Tibial nerve (tissue), 4 donors: ENCODE measurements around the gene ZCCHC18. TPM values are rescaled to one million over a fixed set of nuclear protein-coding genes. Genes with fewer than 3 reads are reported as not detected.
"Not testable (repeated sequence)": the region's sequence is repeated elsewhere in the genome, so short reads cannot be mapped to it uniquely, and the experiment has no call there.

Experiments
- DNase-seq, 2 donors: peaks; one replicate each; pipeline ENCODE4 v3.0.0-alpha.2; 2019; ENCODE audit warnings: low spot score in 2 of 2
- H3K27ac ChIP-seq, 4 donors: fragments of 200-600 bp; sonication (generic) in 3 of 4; one replicate each; pipeline ENCODE4 v1.5.1; 2017 to 2019; ENCODE audit warnings: mild to moderate bottlenecking in 1 of 4
- H3K27me3 ChIP-seq, 2 donors: fragments of 200-600 bp; sonication (generic) in 1 of 2; one replicate each; pipeline versions ENCODE4 v1.5.1 to v1.6.0; 2017 to 2019
- H3K36me3 ChIP-seq, 3 donors: fragments of 200-600 bp; sonication (generic); one replicate each; pipeline ENCODE4 v1.5.1; 2018 to 2019
- H3K4me1 ChIP-seq, 4 donors: fragments of 200-600 bp; sonication (generic) in 3 of 4; one replicate each; pipeline ENCODE4 v1.5.1; 2017 to 2019
- H3K4me3 ChIP-seq, 4 donors: fragments of 200-600 bp; sonication (generic) in 3 of 4; one replicate each; pipeline ENCODE4 v1.5.1; 2017 to 2019; ENCODE audit warnings: mild to moderate bottlenecking in 1 of 4, moderate library complexity in 1 of 4
- H3K9me3 ChIP-seq, 4 donors: fragments of 200-600 bp; sonication (generic) in 3 of 4; one replicate each; pipeline ENCODE4 v1.5.1; 2017 to 2019
- EP300 ChIP-seq, 2 donors: sonication (generic); formaldehyde crosslinking; IDR thresholded peaks; one replicate each; pipeline ENCODE4 v1.6.1; 2017; ENCODE audit warnings: antibody characterized with exemption in 2 of 2, mild to moderate bottlenecking in 1 of 2
- POLR2A ChIP-seq, 2 donors: fragments of 450-650 bp; IDR thresholded peaks; one replicate each; pipeline ENCODE4 v1.6.1; 2017; ENCODE audit warnings: antibody characterized with exemption in 2 of 2, mild to moderate bottlenecking in 2 of 2, moderate library complexity in 2 of 2
- WGBS, 2 donors: methylation state at CpG; one replicate each; pipeline ENCODE4 v1.1.5; 2018; 5-methylcytosine and 5-hydroxymethylcytosine counted together
- total RNA-seq, 4 donors: library from RNA; depleted of rRNA; stranded (reverse); fragments of >200 nt; gene quantifications; one replicate each; pipeline ENCODE4 v1.1.0, GENCODE V29; 2016
- TF ChIP-seq, protein P1 (sequence below), 5 experiments: fragments of 200-600 bp in 3 of 5; fragments of 450-650 bp in 2 of 5; sonication (generic) in 3 of 5; IDR thresholded peaks; one replicate each; pipeline ENCODE4 v1.5.1; 2016 to 2019; ENCODE audit warnings: antibody characterized with exemption in 5 of 5, mild to moderate bottlenecking in 3 of 5, moderate library complexity in 2 of 5

ZCCHC18 gene
- total RNA-seq, 4 donors from 2014 or later: 1.3 to 3.3 (median 1.7) TPM

DNA sequence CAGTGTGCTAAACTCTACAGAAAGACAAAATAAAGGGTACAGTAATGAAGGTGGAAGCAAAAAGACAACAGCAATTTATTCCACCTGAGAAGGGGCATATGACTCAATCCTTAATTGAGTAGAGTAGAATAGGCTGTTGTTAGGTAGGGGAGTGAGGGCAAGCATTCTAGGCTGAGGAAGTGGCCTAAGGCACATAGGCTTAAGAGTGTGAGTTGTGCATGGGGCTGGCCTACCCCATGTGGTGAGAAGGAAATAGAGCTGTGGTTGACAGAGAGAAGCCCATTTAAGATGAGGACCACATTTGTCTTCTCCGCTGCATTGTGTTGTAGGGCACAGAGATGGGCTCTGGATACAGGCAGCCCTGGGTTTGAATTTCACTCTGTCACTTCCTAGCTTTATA is 3.4 kb upstream of the ZCCHC18 start:
- WGBS, 2 donors: 90 to 95% methylated on average over 1 of the region's 1 CpG

DNA sequence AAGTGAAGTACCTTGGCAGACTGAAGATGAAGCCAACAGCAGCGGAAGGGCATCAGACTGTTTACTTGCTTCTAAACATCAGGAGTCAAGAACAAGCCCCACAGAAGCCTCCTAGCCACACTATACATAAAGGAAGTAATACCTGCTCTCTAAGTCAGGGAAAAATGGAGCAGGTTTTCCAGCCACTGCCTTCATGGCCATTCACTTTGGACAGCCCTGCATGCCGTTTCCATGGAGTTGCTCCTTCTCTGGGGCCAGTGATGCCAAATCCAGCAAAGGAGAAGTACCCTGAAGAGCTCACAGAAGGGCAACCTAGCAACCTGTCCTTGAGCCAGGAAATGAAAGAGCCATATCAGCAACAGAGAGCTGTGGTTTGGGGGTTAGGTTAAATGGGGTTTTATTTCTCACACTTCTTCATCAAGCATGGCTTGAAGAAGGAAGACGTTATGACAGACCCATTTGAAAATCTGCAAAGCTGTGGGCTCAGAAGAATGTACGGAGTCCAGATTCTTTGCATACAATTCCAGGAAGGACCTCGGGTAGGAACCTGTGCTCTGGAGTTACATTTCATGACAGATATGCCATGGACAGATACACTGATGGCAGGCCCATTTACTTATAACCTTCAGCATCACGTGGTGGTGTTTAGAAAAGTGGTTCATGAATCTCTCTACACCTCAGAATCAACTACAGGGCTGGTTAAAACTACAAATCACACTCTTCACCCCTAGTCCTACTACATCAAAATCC is 1.7 kb upstream of the ZCCHC18 start:
- H3K27ac ChIP-seq, H3K27me3 ChIP-seq, H3K9me3 ChIP-seq, DNase-seq, H3K36me3 ChIP-seq, H3K4me1 ChIP-seq, H3K4me3 ChIP-seq: not testable (repeated sequence)
- WGBS, 2 donors: 63 to 73% methylated on average over 6 of the region's 6 CpGs

More for the DNA sequence above, 3.4 kb upstream of the ZCCHC18 start:
- Histone ChIP-seq H3K27me3 (peaks cover 0 to 7% of the 10 kb centered on the region in 2 donors), H3K36me3 (no peaks in the 10 kb centered on the region), H3K4me3 (no peak overlapping the region), H3K27ac (no peak overlapping the region), H3K9me3 (no peaks in the 10 kb centered on the region), H3K4me1 (peaks cover 0 to 5% (median 0%) of the 10 kb centered on the region in 4 donors)
- no peak for DNase-seq
- TF ChIP-seq POLR2A (IDR thresholded peaks at IDR 0.05) (no peak), EP300 (IDR thresholded peaks at IDR 0.05) (no peak)
- TF ChIP-seq, protein P1, sequence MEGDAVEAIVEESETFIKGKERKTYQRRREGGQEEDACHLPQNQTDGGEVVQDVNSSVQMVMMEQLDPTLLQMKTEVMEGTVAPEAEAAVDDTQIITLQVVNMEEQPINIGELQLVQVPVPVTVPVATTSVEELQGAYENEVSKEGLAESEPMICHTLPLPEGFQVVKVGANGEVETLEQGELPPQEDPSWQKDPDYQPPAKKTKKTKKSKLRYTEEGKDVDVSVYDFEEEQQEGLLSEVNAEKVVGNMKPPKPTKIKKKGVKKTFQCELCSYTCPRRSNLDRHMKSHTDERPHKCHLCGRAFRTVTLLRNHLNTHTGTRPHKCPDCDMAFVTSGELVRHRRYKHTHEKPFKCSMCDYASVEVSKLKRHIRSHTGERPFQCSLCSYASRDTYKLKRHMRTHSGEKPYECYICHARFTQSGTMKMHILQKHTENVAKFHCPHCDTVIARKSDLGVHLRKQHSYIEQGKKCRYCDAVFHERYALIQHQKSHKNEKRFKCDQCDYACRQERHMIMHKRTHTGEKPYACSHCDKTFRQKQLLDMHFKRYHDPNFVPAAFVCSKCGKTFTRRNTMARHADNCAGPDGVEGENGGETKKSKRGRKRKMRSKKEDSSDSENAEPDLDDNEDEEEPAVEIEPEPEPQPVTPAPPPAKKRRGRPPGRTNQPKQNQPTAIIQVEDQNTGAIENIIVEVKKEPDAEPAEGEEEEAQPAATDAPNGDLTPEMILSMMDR (IDR thresholded peaks at IDR 0.05): no peak

DNA sequence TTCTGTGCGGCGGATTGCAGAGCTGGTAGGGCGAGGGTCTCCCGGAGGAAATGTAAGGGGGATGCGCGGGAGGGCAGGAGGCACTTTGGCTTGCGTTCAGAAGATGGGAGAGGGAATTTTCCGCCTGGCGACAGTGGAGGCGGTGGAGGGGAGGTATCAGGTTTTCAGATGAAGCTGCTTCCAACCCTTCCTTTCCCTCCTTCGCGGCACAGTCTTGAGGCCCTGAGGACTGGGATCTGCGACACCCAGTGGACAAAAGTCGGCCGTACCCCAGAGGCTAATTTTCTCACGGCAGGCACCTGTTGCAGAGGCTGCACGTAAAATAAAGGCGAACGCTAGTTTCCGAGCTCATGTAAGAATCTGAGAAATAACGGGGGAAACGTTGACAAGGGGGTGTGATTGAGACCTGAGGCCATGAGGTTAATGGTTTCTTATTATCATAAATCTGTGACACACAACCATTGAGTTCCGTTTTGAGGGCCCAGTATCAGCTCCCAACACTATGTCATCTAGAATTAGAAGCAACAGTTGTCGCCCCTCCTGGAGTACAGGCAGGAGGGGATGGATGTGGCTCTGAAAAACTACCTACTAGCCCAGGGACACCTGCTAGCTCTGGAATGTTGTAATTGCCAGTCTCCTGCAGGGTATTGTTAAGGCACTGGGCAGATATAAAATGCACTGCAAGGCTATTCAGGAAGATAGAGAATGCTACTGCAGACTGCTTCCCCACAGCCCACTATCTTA is 1.1 kb downstream of the ZCCHC18 start:
- no peak for TF ChIP-seq EP300 (IDR thresholded peaks at IDR 0.05)
- TF ChIP-seq, protein P1 (IDR thresholded peaks at IDR 0.05): peak; percentile 23 to 47 (median 32)
- peak in 1 of 2 donors; percentile 12 for DNase-seq
- H3K27ac ChIP-seq: peak overlapping the region in 3 of 4 donors; percentile 76 to 87 (median 85)
- H3K27me3 ChIP-seq: peaks cover 0 to 11% of the 10 kb centered on the region in 2 donors
- 7 to 41% methylated on average over 21 to 24 of the region's 24 CpGs for WGBS, 2 donors
- no peaks in the 10 kb centered on the region for H3K9me3 ChIP-seq
- H3K36me3 ChIP-seq: no peaks in the 10 kb centered on the region
- H3K4me3 ChIP-seq: peak overlapping the region; percentile 39 to 71 (median 58)
- H3K4me1 ChIP-seq: peaks cover 0 to 5% (median 0%) of the 10 kb centered on the region in 4 donors

DNA sequence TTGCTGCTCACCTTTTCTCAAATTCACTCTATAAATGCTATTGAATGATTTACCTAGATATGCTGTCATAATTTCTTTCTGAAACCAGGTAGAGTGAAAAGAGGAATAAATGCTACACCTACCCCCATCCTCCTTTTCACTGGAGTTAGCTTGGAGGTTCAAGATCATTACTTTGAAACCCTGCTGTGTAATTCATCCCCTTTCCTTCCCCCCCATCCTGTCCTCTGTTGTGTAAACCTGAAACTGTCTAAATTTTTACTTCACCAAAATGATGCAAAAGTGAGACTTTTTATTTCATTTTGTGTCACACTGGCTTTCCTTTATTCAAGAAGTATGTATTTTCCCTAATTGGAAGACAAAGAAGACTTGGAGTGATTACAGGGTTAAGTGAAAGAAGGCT is 5.4 kb downstream of the ZCCHC18 start:
- TF ChIP-seq EP300 (IDR thresholded peaks at IDR 0.05): no peak
- no peak for TF ChIP-seq POLR2A (IDR thresholded peaks at IDR 0.05)
- TF ChIP-seq, protein P1 (IDR thresholded peaks at IDR 0.05): no peak
- H3K9me3 ChIP-seq: no peaks in the 10 kb centered on the region
- H3K4me3 ChIP-seq: no peak overlapping the region
- no peak overlapping the region for H3K27ac ChIP-seq
- no peaks in the 10 kb centered on the region for H3K36me3 ChIP-seq
- H3K4me1 ChIP-seq: peaks cover 0 to 5% (median 0%) of the 10 kb centered on the region in 4 donors
- H3K27me3 ChIP-seq: peaks cover 0 to 4% of the 10 kb centered on the region in 2 donors
- DNase-seq: no peak

DNA sequence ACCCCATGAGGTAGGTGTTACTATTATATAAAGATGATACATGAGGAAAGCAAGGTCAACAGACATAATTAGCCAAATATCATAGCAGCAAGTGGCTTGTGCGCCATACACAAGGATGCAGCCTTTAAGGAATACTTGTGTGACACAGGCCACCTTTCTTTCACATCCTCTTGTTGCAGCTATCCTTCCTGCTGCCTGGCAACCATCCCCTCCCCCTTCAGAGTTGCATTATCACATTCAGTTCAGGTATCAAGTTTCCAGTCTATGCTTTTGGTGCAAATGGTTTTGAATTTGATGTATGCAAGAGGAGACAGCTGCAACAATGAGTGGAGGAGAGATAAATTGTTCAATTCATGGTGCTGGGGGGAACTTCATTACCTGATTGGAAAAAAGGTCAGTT is 6.4 kb downstream of the ZCCHC18 start:
- WGBS, 2 donors: 82 to 83% methylated on average over 1 of the region's 1 CpG
- Histone ChIP-seq H3K27me3 (peaks cover 0 to 4% of the 10 kb centered on the region in 2 donors), H3K27ac (no peak overlapping the region), H3K36me3 (no peaks in the 10 kb centered on the region), H3K4me3 (no peak overlapping the region), H3K9me3 (no peaks in the 10 kb centered on the region), H3K4me1 (peaks cover 0 to 1% (median 0%) of the 10 kb centered on the region in 4 donors)
- no peak for TF ChIP-seq POLR2A (IDR thresholded peaks at IDR 0.05)
- DNase-seq: no peak

DNA sequence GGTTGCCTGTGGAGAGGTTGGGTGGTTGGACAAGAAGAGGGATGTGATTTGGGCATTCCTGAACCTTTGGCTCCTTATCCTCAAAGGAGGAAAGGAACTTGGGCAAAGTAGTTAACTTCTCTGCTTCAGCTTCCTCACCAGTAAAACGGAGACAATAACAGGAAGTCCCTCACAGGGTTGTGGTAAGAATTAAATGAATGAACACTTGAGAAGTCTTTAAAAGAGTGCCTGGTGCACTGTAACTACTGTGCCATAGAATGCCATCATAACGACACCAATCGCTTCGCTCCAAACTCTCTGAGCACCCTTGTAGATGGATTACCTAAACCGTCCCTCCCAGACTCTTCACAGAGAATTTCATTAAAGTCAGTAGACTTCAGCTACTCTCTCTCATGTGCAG is 10.5 kb downstream of the ZCCHC18 start:
- H3K36me3 ChIP-seq: peaks cover 0 to 5% (median 0%) of the 10 kb centered on the region in 3 donors
- peaks cover 0 to 8% of the 10 kb centered on the region in 2 donors for H3K27me3 ChIP-seq
- H3K4me1 ChIP-seq: no peaks in the 10 kb centered on the region
- no peak overlapping the region for H3K4me3 ChIP-seq
- no peak overlapping the region for H3K27ac ChIP-seq
- 70 to 71% methylated on average over 5 of the region's 5 CpGs for WGBS, 2 donors
- TF ChIP-seq, protein P1 (IDR thresholded peaks at IDR 0.05): no peak
- no peak for TF ChIP-seq POLR2A (IDR thresholded peaks at IDR 0.05)
- TF ChIP-seq EP300 (IDR thresholded peaks at IDR 0.05): no peak
- no peak for DNase-seq
- no peaks in the 10 kb centered on the region for H3K9me3 ChIP-seq
